22Rv1 (cell line): ENCODE data around the gene RAD51B.

Experiments used
- H3K27ac ChIP-seq: fragments of 450-650 bp; 2 replicates; pipeline ENCODE4 v1.5.1; 2017
- CTCF ChIP-seq: fragments of 450-650 bp; IDR thresholded peaks from 2 replicates; pipeline ENCODE4 v1.5.1; 2017; ENCODE audit warnings: mild to moderate bottlenecking
- ZFX ChIP-seq: fragments of 450-650 bp; IDR thresholded peaks from 2 replicates; pipeline ENCODE4 v1.6.1; 2017; ENCODE audit warnings: antibody characterized with exemption, borderline replicate concordance

RAD51B gene

GRCh38 chr14:68263563-68264259 lies 444.1 kb downstream of the RAD51B start:
- no peak overlapping the region for H3K27ac ChIP-seq
- TF ChIP-seq CTCF (no peak), ZFX (no peak)

- TF ChIP-seq ZFX = no peak
- no peak overlapping the region for H3K27ac ChIP-seq
Measured at GRCh38 chr14:68264260-68264569, 444.6 kb downstream of the RAD51B start.

GRCh38 chr14:68266998-68267397 lies 447.4 kb downstream of the RAD51B start:
- no peak for TF ChIP-seq CTCF
- TF ChIP-seq ZFX = no peak
- no peak overlapping the region for H3K27ac ChIP-seq

- H3K27ac ChIP-seq = no peak overlapping the region
- no peak for TF ChIP-seq ZFX
- TF ChIP-seq CTCF = no peak
Measured at GRCh38 chr14:68268197-68268596, 448.6 kb downstream of the RAD51B start.

- TF ChIP-seq CTCF = no peak
- no peak for TF ChIP-seq ZFX
- no peak overlapping the region for H3K27ac ChIP-seq
Measured at GRCh38 chr14:68268719-68269118, 449.1 kb downstream of the RAD51B start.

GRCh38 chr14:68269136-68269927 lies 449.8 kb downstream of the RAD51B start:
- TF ChIP-seq CTCF (no peak), ZFX (no peak)
- H3K27ac ChIP-seq = no peak overlapping the region

GRCh38 chr14:68270342-68270741 lies 450.8 kb downstream of the RAD51B start:
- no peak overlapping the region for H3K27ac ChIP-seq
- TF ChIP-seq CTCF = no peak
- no peak for TF ChIP-seq ZFX
